Stimulated activated CD4-positive, alpha-beta T cell treated with anti-CD3 and anti-CD28 coated beads, Interleukin-2, amount 100 ng/mL, for 24 hours (primary cell): Measurements from ENCODE around the gene SLC2A10.
"Not testable (repeated sequence)": the region's sequence is repeated elsewhere in the genome, so short reads cannot be mapped to it uniquely, and the experiment has no call there.

ENCODE experiments used
- DNase-seq, 2 donors: peaks; one replicate each; pipeline ENCODE4 v3.0.0-alpha.2; 2020

The SLC2A10 gene

DNA sequence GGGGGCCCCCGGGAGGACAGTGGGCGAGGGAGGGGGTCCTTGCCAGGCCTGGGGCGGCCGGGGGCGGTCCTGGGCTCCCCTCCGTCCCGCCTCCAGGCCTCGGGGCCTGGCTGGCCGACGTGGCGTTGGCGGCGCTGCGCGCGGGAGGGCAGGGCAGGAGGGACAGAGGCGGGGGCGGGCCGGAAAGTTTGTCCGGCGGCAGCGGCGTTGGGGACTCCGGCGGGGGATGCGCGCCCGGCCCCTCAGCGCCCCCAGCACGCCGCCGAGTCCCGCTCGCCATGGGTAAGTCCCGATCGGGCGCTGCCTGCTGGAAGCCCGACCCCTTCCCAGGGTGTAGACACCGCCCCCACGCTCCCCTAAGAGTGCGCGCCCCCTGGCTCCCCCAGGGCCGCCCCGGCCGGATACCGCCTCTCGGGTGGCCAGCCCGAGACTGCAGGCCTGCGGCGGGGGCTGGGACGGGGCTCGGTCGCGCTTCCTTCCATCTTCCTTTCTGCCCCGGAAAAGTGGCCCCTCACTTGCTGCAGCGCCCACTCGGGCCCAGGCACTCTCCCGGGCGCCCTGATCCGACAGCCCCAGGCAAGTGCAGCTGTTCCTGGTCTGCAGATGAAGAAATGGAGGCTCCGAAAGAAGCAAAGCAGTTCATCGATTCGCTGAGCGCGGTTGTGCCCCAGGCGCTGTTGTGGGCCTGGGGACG, at the start of gene SLC2A10:
Gene SLC2A10, plus strand, starts transcription at position 191 of the 694 bp plus-strand sequence. Its CDS starts 88 bp downstream, at position 279.
- DNase-seq = no peak

DNA sequence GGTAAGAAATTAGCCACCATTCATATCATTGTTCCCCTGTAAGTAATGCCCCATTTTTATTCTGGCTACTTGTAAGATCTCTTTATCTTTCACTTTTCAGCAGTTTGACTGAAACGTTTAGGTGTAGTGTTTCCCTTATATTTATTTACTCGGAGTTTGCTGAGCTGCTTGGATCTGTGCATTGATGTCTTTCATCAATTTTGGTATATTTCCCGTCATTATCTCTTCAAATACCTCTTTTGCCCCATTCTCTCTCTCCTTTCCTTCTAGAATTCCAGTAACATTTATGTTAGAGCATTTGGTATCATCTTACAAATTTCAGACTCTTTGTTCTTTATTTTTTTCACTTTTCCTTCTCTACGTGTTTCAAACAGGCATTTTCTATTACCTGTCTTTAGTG, 49.0 kb upstream of the SLC2A10 start:
- no peak for DNase-seq

DNA sequence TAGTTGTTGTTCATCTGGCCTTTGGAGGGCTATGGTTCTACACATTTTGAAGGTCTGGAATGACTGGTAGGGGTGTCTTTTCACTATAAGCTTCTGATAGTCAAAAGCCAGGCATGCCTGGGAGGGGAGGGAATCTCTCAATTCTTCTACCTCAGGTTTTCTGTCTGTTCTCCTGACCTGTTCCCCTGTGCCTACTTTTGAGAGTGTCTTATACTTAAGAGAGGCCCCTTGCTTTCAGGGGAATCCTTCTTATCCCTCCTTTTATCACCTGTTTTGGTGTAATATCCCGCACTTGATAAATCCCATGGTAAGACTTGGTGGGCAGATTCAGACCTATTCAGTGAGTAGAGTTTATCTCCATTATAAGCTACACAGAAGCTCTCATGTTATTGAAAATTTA, 47.8 kb upstream of the SLC2A10 start:
- no peak for DNase-seq

DNA sequence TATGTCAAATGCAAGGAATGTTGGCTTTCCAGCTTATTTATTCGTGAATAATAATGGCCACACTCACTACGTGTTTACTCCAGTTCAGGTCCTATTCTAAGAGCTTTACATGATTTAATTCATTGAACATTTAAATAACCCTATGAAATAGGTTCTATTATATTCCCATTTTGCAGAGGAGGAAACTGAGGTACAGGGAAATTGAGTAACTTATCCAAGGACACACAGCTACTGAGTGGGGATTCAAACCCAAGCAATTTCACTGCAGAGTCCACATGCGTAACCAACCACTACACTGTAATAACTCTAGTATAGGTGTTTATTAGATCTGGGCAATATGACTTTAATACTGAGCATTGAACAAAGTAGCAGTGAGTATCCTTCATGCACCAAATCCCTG, 45.9 kb upstream of the SLC2A10 start:
- no peak for DNase-seq

DNA sequence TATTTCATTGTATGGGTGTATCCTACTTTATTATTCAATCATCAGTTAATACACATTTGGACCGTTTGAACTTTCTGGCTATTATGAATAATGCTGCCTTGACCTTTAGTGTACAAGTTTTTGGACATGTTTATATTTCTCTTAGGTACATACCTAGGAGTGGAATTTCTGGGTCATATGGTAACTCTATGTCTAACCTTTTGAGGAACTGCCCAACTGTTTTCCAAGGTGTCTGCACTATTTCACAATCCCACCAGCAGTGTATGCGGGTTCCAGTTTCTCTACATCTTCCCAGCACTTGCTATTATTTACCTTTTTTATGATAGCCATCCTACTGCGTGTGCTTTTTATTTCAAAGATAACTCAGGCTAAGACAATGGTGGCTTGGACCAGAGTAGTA, 43.8 kb upstream of the SLC2A10 start:
- DNase-seq = no peak

DNA sequence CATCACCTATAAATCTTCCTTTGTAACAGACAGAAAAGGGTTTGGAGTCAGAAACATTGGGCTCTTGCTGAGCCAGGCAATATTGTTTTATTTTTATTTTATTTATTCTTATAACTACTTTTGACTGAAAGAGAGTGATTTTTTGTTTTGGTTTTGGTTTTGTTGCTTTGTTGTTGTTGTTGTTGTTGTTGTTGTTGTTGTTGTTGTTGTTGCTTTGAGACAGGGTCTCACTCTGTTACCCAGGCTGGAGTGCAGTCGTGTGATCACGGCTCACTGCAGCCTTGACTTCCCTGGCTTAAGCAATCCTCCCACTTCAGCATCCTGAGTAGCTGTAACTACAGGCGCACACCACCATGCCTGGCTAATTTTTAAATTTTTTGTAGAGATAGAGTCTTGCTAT, 43.1 kb upstream of the SLC2A10 start:
- no peak for DNase-seq

DNA sequence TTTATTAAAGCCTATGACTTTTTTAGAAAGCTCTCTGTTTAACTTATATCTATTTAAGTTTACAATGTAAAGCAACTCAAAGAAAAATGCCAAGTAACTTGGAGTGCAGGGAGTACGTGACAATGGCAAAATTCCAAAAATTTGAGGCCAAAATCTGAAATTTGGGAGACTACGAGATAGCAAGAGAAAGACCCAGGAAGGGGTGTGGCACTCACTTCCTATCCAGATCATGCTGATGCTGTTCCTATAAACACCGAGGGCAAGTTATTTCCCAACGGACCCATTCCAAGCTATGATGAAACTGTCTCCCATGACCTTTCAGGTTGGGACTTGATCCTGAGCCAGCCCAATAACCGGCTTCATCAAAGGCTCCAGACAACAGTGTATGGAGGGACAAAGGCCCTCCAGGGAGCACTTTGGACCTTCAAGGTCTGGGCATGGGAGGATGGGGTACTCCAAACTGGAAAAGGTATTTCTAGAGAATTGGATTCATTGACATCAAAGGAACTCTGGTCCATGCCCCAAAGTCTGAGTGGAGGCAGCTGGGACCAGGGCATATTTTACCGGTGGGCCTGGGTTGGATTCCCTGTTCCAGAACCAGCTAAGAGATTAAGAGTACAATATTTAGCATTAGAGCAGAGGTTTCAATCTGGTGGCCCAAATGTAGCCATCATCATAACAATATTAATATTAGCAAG, 42.5 kb upstream of the SLC2A10 start:
- DNase-seq = no peak

DNA sequence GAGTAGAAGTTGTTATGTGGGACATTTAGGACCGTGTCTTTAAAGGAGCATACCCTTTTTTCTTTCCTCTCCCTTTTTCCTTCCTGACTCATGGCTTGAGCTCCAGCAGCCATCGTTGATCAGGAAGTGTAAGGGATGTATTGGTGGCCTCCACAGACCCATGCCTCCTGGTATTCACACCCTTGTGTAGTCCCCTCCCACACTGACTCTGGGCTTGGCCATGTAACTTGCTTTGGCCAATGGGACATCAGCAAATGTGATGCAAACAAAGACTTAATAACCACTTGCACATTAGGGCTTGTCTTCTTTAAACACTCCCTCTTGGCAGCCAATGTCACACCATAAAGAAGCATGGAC, 39.2 kb upstream of the SLC2A10 start:
- no peak for DNase-seq

DNA sequence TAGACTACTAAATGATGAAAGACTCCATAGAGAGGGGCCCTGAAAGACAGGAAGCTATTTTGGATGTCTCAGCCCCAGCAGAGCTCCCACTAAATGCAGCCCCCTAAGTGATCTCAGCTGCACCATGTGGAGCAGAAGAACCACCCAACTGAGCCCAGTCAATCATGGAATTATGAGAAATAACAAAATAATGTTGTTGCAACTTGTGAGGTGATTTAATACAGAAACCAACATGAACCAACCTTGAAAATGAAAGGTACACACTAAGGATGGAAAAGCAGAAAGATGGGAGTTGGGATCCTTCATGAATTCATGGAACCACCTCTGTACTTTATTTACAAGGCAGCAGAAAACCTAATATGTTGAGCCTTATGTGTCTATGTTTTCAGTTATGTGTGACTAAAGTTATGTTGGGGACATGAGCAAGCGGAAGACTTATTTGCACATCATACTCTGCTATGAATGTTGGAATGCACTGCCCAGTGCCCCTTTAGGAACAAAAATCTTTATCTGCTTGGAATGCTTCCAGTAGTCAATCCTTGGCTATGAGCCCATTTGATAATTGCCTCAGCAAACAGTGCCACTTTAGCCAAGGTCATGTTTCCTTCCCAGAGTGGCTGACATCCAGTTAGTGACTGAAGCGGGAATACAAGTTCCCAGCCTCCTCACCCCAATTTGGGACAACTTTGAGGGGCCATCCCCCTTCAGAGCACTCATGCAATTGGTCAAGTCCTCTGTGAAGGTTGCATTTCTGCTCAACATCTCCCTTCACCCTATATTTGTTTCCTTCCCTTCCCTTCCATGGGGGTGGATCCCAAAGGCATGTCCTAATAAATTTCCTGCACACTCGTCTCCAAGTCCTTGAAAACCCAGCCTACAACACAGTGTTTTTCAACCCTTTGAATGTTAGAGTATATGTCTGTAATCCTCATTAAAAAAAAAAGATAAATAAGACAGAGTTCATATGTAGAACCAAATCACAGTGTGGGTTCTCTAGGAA, 38.6 kb upstream of the SLC2A10 start:
- no peak for DNase-seq

DNA sequence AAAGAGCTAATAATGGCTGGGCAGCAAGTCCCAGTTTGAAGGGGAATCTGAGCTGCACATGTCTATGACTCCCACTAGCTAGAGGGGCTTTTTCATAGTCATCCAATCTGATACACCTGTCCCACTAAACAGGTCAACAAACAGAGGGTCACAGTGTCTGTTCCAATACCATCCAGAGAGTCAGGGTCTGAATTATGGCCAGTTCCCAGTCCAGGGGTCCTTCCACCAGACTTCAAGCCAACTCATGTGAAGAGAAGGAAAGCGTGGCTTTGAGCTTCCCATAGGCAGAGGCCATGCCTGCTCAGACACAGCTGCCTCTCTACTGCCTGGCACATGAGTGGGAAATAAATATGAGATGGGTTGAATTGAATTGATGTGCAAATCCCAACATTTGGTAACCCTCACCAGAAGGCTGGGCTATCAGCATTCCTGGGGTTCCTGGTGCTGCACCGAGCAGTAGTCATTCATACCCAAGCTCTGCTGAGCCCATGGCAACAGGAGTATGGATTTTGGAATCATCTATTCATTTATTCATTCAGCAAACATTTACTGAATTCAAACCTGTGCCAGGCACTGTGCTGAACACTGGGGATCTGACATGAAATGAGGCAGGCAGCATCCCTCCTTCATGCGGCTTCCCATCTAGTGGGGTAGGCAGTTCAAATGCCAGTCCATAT, 37.4 kb upstream of the SLC2A10 start:
- no peak for DNase-seq

DNA sequence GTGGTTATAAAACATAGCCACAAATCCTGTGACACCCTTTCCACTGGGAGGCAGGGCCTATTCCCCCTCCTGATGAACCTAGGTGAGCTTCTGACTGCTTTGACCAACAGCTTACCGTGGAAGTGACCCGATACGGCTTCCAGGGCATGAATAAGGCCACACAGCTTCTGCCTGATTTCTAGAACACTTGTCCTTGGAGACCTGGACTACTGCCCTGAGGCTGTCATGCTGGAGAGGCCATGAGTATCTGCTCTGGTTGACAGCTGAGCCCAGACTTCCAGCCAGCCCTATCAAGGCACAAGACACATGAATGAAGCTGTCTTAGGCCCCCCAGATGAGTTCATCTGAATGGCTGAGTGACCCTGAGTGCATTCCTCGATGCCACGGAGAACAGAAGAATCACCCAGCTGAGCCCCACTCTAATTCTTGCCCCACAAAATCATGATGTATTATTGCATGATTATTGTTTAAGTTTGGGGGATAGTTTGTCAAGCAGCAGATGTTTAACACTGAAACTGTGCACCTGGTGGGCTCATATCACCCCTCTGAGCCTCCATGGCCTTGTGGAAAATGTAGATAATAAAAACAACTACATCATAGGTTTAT, 36.8 kb upstream of the SLC2A10 start:
- DNase-seq = no peak

DNA sequence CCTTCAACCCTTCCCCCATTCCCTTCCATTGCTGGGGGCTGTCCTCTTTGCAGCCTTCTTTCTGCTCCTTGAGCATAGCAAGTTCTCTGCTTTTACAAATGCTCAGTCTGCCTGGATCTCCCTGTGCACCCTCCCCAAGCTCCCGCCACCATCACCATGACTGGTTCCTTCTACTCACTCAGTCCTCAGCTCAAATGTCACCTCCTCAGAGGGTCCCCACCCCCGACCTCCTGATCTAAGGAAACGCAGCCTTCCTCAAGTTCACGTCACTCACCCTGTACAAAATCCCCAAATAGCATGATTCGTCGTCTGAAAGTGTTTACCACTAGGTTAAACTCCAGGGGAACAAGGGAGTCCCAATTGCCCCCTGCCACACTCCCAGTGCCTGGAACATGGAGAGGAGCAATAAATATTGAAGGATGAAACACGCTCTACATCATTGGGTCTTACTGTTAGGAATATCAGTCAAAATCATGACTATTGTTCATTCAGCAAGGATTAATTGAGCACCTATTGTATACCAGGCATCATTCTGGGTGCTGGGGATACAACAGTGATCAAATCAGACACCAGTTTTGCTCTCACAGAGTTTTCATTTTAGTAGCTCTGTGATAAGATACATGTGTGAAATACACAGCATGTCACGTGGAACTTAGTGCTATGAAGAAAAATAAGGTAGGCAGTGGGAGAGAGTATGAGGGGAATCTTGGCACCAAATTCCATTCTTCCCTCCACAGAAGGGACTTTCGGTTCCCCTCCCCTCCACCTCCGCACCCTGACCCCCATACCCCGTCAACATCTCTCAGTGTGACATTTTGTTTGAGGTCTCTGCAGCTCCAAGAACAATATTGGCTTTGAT, 35.8 kb upstream of the SLC2A10 start:
- DNase-seq = no peak

DNA sequence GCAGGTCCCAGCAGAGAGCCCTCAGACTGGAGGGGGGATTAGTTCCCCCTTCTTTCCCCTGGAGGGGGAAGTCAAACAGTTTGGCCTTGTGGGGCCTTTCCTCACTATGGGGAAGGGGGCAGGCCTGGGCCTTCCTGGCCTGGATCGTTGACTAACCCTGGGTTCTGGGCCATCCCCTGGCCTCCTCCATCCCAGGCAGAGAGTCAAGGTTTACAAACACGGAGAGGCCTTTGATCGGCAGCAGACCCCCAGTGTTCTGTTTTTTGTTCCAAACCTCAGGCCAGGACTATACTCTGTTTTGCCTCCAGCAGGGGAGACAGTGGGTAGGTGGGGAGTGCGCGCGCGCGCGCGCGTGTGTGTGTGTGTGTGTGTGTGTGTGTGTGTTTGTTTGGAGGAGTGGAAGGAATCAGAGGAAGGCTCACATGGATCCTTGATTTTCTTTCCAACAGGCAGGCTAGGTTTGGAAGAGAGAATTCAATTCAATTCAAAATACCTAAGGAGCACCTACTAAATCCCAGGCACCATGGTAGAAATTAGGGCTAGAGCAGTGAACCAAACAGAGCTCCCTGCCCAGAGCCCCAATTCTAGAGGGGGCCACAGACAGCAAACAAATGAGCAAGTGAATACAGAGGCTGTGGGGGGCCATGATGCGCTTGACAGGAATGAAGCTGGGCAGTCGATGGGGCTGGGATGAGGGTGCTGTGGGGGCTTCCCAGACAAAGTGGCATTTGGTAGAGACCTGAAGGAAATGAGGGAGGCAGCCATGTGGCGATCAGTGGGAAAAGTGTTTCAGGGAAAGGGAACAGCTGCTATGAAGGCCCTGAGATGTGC, 35.0 kb upstream of the SLC2A10 start:
- DNase-seq = no peak

DNA sequence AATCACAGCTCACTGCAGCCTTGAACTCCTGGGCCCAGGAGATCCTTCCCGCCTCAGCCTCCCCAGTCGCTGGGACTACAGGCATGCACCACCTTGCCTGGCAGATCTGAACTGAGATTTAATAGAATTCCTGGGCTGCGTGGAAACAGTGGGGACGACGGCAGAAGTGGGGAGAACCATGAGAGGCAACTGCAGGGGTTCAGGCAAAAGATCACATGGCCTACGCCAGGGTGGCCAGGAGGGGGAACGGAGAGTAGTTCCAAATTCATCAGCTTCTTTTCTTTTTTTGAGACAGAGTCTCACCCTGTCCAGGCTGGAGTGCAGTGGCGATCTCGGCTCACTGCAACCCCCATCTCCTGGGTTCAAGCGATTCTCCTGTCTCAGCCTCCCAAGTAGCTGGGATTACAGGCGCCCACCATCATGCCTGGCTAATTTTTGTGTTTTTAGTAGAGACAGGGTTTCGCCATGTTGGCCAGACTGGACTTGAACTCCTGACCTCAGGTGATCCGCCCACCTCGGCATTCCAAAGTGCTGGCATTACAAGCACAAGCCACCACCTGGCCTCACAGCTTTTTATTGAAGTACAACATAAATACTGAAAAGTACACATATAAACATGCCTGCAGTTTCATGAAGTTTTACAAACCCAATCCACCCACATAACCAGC, 32.7 kb upstream of the SLC2A10 start:
- not testable (repeated sequence) for DNase-seq

DNA sequence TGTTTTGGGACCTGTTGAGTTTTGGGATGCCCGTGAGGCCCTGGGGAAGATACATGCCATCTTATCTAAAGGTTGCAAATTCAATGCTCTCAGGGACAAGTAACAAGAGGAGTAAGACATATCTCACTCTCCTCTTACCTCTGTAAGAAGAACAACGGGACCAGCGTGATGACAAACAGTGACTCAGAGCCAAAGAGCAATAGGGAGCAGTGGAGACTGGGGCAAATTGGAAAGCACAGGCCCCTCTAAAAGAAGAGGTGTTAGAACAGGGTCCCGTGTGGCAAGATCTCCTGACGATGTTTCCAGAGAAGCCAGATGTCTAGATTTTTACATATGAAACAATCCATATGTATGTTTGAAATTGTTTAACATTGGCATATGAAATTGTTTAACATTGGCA, 31.8 kb upstream of the SLC2A10 start:
- DNase-seq = no peak

DNA sequence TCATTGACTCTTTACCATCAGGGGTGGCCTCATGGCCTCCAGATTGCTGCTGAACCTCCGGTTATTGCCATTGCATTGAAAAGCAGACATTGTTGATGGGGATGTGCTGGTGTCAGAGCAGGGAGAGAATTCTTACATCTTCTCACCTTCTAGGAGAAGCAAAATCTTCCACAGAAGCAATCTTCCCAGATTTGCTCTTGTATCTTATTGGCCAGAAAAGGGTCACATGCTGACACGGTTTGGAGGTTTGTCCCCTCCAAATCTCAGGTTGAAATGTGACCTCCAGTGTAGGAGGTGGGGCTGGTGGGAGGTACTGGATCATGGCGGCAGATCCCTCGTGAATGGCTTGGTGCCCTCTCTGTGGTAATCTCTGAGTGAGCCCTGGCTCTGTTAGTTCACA, 30.9 kb upstream of the SLC2A10 start:
- DNase-seq = no peak

DNA sequence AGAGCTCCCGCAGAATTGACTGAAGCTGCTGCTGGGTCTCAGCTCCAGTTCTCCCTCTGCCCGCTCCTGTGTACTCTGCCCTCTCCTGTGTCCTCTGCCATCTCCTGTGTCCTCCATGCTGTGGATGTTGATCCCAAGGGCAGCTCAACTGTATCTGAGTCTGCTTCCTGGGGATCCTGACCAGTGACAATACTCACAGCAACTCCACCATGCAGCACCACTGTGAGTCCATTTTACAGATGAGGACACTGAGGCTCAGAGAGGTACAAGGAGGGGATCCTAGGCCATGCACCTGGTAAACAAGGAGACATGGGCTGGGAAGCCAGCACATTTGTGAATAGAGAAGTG, 28.8 kb upstream of the SLC2A10 start:
- no peak for DNase-seq

DNA sequence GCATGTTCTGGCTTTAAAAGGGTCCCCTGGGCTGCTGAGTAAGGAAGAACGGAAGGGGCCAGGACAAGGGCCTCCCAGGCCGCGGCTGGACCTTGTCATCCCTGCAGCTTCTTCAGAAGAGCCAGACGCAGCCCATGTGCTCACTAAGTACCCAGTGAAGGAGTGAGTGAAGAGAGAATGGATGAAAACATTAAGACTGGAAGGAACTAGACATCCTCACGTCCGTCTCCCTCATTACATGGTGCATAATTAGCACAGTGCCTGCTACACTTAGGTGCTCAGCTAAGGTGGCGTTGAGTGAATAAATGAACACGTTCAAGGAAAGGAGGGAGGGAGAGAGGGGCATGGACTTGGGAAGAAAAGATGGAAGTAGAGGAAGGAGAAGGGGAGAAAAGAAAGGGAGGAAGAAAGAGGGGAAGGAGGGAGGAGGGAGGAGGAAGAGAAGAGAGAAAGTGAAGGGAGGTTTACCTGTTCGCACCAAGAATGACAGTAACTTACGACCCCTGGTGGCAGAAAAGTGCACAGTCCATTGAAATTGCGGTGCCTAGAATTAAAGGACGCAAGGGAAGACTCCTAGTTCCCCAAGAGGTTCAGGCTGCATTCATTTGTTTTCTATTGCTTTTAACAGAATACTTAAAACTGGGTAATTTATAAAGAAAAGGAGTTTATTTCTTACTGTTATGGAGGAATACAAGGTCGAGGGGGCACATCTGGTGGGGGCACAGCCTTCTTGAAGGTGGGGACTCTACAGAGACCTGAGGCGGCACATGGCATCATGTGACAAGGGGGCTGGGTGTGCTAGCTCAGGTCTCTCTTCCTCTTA, 28.2 kb upstream of the SLC2A10 start:
- peak; percentile 73 to 79 for DNase-seq
